GM19193 (cell line): Measurements from ENCODE around the gene ABCE1.

Source experiments
- POLR2A ChIP-seq: IDR thresholded peaks from 4 replicates; pipeline ENCODE4 v1.6.1; 2011; ENCODE audit not compliant: insufficient read depth, insufficient read length; ENCODE audit errors: extremely low read depth

ABCE1 gene

DNA sequence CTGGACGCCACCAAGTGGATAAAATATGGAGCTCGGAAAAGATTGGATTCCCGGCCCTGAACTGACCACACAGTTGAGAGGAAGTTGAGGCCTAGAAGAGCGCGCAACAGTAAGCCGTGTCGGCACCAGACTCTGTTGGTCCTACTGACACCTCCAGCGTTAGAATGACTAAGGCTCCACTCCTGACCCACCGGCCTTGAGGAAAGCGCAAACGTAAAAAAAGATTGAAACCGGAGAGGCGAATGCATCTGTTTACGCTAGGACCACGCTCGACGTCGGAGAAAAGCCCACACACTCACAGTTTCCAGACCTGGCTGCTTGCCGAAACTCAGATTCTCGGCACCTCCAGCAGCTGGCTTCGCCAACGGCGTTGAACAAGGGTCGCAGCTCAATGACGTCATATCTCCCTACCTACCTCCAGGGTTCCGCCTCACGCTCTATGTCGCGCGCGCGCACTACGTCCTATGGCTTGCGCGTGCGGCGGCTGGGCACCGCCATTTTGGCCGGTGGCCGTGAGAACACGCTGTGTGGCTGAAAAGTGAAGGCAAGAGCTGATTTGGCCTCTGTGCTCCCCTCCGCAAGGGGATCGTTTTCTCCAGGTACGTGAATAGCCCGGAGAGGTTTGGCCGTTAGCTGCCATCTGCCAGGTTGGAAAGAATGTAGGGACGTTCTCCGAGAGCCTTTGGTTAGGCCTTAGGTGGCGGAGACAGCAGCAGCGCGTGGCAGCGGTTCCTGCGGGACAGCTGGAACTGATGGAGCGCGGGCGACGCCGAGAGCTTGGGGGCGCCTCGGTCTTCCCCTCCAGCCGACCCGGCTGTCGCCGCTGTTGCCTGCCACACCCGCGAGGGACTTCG, at the start of gene ABCE1, which contains the start of gene ANAPC10:
TSS of gene ABCE1 (plus strand) at position 491 of the 854 bp plus-strand sequence. CDS start 6,102 bp downstream, outside the sequence.
TSS of gene ANAPC10 (minus strand) at position 376 of the 854 bp plus-strand sequence. CDS start 2,097 bp downstream, outside the sequence.
- TF ChIP-seq POLR2A: peak; percentile 89

DNA sequence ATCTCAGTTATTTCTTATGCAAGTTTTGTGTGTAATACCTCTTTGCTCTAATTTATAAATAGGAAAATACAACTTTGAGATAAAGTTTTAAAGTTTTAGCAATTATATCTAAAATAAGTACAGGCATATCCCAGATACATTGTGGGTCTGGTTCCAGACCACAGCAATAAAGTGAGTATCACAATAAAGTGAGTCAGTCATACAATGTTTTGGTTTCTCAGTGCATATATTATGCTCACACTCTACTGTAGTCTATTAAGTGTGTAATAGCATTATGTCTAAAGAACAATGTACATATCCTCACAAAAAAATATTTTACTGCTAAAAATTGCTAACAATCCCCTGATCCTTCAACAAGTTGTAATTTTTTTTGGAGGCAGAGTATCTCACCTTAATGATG, 49.3 kb upstream of the ABCE1 start:
- no peak for TF ChIP-seq POLR2A

DNA sequence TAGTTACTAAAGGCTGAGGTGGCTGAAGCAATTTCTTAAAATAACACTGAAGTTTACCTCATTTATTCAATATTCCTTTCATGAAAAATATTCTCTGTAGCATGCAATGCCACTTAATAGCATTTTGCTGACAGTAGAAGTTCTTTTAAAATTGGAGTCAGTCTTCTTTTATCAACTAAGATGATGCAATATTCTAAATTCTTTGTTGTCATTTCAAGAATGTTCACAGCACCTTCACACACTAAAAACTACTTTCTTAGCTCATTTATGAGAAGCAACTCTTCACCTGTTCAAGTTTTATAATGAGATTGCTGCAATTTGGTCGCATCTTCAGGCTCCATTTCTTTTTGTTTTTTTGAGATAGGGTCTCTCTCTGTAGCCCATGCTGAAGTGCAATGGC, 48.9 kb upstream of the ABCE1 start:
- TF ChIP-seq POLR2A: no peak

DNA sequence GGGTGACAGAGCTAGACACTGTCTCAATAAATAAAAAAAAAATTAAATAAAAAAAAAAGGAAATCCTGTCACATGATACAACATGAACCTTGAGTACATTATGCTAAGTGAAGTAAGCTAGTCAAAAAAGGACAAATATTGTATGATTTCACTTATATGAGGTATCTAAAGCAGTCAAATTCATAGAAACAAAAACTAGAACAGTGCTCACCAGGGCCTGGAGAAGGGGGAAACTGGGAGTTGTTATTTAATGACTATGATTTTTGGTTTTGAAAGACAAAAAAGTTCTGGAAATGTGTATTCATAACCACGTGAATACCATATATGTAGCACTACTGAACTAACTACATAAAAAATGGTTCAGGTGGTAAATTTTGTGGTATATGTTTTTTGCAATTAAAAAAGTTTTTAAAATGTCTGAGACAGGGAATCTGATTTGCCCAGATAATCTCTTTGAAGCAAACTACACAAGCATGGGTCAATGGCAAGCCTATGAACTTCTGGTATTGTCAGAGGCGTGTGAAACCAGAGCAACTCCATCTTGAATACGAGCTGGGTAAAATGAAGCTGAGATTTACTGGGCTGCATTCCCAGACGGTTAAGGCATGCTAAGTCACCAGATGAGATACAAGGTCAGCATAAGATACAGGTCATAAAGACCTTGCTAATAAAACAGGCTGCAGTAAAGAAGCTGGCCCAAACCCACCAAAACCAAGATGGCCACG, 42.4 kb upstream of the ABCE1 start:
- no peak for TF ChIP-seq POLR2A

DNA sequence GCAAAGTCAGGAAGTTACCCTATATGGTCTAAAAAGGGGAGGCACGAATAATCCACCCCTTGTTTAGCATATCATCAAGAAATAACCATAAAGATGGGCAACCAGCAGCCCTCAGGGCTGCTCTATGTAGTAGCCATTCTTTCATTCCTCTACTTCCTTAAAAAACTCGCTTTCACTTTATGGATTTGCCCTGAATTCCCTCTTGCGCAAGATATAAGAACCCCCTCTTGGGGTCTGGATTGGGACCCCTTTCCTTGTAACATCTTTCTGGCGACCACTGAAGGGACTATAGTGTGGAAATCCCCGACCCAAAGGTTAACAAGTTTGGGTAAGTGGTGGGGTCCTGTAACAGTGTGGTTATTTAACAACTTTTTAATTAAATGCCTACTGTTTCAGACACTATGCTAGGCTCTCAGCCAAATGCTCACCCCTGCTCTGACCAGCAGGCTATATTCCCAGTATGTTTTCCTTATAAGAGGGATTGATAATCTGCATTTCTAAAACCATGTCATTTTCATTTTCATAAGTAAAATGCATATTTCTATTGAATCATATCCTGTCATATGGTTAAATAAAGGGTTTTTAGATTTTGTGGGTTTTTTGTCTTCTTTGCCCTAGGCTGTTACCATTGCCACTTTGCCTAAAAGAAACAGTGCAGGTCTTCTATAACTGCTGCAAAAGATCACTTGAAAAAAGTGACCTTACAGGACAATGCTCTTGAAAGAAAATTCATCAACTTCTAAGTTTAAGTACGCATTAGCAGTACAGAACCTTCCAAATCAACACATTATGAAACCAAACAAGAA, 41.6 kb upstream of the ABCE1 start:
- TF ChIP-seq POLR2A: no peak

DNA sequence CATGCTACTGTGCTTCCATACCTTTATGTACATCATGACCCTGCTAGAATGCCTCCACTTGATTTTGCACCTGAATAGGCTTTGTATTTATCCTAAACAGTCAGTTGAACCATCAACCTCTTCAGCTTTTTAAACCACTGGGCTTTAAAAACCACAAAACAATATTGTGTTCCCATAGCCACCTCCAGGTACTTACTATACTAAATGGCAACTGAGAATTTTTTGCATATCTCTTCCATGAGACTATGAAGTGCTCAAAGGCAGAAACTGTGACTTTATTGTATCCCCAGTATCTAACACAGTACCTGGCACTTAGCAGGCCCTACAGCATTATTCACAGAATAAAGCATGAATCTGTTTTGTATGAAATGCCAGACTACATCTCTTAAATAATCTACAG, 39.9 kb upstream of the ABCE1 start:
- no peak for TF ChIP-seq POLR2A

DNA sequence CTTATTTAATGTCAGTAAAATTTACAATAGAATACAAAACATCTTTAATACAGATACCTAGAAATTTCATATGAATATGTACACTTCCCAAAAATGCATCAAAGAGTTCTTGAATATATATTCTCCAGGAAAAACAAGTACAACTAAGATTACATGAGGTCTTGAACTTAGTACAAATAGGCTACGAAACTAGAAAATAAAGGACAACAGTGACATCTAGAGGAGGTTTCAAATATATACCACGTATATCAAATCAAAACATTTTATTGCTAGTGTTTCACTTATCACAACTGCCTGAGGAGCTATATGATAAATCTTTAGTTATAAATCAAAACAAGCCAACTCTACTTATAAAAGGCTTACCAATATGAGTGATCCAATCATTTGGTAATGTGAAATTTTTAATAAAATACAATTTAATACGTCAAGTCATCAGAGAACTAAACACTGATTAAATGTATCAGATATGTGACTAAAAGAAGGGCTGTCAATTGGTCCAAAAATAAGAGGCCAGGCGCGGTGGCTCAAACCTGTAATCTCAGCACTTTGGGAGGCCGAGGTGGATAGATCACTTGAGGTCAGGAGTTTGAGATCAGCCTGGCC, 36.7 kb upstream of the ABCE1 start:
- no peak for TF ChIP-seq POLR2A

DNA sequence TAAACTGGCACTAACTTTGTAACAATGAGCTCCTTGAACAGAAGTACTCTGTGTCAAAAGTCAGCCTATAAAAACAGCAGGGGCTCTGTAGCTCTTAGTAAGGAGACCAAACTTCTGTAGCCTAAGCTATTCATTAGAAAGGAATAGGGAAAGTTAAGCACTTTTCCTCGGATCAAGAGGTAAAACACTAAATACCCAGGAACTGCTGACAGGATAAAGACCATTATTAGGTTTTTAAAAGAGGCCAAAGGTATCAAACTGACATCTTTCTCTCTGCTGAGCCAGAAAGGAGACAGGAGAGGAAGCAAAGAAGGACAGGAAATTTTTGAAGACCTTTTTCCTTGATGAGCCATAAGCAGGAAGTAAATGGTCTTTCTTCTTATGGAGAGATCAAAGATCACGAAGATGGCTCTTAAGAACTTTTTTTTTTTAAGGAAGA, 32.0 kb upstream of the ABCE1 start:
- no peak for TF ChIP-seq POLR2A

DNA sequence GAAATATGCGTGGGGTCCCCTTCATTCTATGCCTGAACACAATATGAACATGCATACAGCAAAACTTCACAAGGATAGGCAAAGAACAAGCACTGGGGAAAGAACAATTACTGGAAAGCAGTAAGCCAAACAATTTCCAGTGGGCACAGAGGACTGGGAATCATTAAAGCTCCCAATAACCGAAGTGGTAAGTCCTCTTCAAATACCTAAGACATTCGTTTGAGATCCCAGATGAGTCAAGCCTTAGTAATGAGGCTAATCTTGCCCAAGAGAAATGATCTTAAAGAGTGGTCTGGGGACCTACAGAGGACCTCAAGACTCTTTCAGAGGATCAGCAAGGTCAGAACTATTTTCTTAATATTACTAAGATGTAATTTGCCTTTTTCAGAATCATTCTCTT, 28.8 kb upstream of the ABCE1 start:
- TF ChIP-seq POLR2A: no peak

DNA sequence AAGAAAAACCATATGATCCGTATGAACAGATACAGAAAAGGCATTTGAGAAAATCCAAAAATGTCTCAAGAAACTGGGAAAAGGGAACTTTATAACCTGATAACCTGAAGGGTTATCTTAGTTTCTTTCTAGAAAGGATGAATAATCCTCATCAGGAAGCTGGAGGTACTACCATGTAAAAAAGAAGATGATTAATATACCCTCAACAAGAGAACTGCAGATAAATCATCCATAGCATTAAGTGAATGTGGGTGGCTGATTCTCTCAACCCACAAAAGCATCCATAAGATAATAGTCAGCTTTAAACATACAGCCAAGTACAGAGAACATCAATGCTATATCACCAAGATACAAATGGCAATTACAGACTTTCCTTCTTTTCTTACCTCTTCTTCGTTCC, 26.6 kb upstream of the ABCE1 start:
- TF ChIP-seq POLR2A: no peak

DNA sequence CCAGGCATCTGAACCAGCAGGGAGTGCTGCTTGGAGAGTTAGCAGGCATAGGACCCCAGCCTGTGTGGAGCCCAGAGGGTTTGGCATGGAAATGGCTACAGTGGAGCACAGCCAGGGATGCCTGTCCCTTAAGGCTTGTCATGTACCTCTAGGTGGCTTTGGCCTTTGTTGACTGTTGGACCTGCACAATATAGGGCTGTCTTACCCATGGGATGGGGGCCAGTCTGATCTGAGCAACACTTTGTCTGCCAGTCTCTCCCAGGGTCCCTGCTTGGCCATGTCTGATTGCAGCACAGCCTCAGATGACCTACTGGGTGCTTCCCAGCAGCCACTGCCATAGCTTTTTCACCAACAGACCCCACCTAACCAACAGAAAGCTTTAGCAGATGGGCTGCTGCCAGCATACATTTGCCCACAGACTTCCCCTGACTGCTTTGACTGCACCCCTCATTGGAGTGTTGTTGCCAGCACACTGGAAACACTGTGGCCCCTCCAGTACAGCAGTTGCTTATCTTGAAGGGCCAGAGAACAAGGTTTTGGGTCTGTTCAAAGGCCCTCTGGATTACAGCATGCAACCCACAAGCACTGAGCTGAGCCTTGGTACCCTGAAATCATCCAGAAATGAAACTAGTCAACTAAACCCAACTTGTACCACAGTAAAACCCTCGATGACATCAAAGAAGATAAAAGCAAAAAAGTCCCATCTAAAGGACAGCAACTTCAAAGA, 22.2 kb upstream of the ABCE1 start:
- no peak for TF ChIP-seq POLR2A

DNA sequence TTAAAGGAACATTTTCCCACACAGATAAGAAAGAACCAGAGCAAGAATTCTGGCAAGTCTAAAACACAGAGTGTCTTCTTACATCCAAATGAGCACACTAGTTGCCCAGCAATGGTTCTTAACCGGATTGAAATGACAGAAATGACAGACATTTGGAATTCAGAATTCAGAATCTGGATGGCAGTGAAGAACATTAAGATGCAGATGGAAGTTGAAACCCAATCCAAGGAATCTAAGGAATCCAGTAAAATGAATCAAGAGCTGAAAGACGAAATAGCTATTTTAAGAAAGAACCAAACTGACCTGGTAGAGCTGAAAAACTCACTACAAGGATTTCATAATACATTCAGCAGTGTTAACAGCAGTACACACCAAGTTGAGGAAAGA, 21.6 kb upstream of the ABCE1 start:
- TF ChIP-seq POLR2A: no peak

DNA sequence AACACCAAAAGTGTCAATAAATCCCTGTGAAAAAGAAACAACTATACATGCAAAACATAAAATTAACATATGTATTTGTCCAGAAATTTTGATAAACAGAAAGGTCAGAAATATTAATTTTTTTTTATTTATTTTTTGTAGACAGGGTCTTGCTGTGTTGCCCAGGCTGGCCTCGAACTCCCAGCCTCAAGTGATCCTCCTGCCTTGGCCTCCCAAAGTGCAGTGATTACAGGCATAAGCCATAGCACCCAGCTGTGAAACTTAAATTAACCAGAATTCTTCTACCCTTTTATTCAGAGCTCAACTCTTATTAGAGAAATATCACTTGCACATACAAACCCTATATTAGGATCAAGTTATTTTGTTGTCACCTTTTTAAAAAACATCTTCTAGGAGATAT, 16.4 kb upstream of the ABCE1 start:
- TF ChIP-seq POLR2A: no peak
